Activated naive CD4-positive, alpha-beta T cell (primary cell): ENCODE measurements around the gene RABEPK.
A peak's percentile ranks its signal among the peaks of the same experiment; 100 is the strongest.
"Not testable (repeated sequence)": the region's sequence is repeated elsewhere in the genome, so short reads cannot be mapped to it uniquely, and the experiment has no call there.

Source experiments
- DNase-seq, 4 experiments: peaks; one replicate each; lab custom pipeline; 2025; lab: John Stamatoyannopoulos, UW

RABEPK gene, protein sequence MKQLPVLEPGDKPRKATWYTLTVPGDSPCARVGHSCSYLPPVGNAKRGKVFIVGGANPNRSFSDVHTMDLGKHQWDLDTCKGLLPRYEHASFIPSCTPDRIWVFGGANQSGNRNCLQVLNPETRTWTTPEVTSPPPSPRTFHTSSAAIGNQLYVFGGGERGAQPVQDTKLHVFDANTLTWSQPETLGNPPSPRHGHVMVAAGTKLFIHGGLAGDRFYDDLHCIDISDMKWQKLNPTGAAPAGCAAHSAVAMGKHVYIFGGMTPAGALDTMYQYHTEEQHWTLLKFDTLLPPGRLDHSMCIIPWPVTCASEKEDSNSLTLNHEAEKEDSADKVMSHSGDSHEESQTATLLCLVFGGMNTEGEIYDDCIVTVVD

GRCh38 chr9:125200216-125201047 lies at the start of gene RABEPK:
RABEPK (plus strand) TSS chr9:125200542; CDS start chr9:125203014, 2,472 bp downstream.
- peak; percentile 48 to 87 (median 72) for DNase-seq

GRCh38 chr9:125151730-125152129 lies 48.6 kb upstream of the RABEPK start:
- no peak for DNase-seq

GRCh38 chr9:125153712-125154367 lies 46.5 kb upstream of the RABEPK start:
- no peak for DNase-seq

DNA sequence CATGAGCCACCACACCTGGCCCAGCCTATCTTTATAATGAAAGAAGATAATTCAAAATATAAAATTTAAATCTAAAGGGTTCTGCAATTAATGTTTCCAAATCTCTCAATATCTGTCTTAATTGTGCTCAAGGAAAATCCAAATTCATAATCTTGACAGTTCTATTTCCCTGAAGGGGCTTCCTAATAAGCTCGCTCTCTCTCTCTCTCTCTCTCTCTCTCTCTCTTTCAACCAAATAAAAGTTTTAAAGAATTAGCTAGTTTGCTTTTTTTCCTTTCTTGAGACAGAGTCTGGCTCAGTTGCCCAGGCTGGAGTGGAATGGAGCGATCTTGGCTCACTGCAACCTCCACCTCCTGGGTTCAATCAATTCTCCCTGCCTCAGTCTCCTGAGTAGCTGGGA lies 43.8 kb upstream of the RABEPK start:
- no peak for DNase-seq

GRCh38 chr9:125160750-125161149 lies 39.6 kb upstream of the RABEPK start:
- no peak for DNase-seq

DNA sequence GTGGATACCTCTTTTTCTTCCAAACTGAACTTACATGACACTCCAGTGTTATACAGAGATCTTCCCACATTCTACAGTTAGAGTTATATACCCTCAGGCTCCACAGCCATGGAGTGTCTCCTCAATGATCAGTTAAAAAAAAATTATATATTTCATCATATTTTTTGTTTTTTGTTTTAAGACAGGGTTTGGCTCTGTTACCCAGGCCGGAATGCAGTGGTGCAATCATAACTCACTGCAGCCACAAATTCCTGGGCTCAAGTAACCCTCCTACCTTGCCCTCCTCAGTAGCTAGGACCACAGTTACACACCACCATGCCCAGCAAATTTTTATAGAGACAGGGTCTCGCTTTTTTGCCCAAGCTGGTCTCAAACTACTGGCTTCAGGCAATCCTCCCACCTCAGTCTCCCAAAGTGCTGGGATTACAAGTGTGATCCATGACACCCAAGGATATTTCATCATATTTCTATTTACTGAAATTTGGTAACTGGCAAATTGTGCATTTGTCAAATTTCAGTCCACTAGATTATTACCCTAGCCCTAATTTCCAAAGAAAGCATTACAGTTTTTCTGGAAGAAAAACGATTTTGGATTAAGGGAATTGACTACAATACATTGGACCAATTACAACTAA lies 38.9 kb upstream of the RABEPK start:
- DNase-seq, result no peak

- not testable (repeated sequence) for DNase-seq
Measured at GRCh38 chr9:125162891-125163290, 37.5 kb upstream of the RABEPK start.

GRCh38 chr9:125166762-125167161 lies 33.6 kb upstream of the RABEPK start:
- no peak for DNase-seq

GRCh38 chr9:125169895-125170294 lies 30.4 kb upstream of the RABEPK start:
- DNase-seq, result no peak

- DNase-seq, result no peak
Measured at GRCh38 chr9:125172031-125172755, 28.1 kb upstream of the RABEPK start.

GRCh38 chr9:125176636-125177035 lies 23.7 kb upstream of the RABEPK start:
- DNase-seq, result no peak

- DNase-seq, result no peak
Measured at GRCh38 chr9:125177888-125178287, 22.5 kb upstream of the RABEPK start.

- DNase-seq, result not testable (repeated sequence)
Measured at GRCh38 chr9:125179776-125180175, 20.6 kb upstream of the RABEPK start.

DNA sequence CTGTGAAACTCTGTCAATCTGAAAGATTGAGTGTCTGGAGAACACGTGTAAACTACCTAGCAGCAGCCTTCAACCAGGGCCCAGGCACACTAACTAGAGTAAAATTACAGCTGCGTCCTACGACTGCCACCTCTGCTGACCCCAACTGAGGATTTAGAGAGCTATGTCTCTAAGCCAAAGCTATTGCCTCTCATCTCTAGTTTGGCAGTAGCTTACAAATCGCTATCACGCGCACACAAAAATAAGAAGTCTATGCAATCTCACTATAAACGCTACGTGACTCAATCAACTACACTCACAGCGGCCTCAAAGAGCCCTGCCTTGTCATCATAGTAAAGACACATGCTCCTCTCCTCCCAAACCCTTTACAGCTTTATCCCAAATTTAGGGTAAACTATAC lies 19.5 kb upstream of the RABEPK start:
- DNase-seq, result no peak

- DNase-seq, result not testable (repeated sequence)
Measured at GRCh38 chr9:125181756-125182155, 18.6 kb upstream of the RABEPK start.

DNA sequence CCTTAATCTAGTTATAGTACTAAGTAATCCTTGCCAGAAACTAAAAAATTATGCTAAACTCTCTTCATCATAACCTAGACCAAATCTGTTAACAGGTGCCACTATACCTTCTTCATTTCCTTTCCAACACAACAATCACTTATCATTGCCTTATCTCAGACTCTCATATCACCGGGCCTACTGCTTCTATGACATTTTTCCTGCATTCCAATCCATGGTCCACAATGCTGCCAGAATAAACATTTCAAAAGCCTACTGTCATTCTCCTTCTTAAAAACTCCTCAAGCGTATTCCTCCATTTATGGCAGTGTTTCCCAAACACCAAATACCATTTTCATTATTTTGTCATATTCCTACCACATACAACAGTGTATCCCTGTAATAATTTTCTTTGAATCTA lies 17.3 kb upstream of the RABEPK start:
- DNase-seq, result no peak

GRCh38 chr9:125183561-125183960 lies 16.8 kb upstream of the RABEPK start:
- no peak for DNase-seq

GRCh38 chr9:125189011-125189360 lies 11.4 kb upstream of the RABEPK start:
- DNase-seq, result peak in 3 of 4 experiments; percentile 21 to 38 (median 36)

DNA sequence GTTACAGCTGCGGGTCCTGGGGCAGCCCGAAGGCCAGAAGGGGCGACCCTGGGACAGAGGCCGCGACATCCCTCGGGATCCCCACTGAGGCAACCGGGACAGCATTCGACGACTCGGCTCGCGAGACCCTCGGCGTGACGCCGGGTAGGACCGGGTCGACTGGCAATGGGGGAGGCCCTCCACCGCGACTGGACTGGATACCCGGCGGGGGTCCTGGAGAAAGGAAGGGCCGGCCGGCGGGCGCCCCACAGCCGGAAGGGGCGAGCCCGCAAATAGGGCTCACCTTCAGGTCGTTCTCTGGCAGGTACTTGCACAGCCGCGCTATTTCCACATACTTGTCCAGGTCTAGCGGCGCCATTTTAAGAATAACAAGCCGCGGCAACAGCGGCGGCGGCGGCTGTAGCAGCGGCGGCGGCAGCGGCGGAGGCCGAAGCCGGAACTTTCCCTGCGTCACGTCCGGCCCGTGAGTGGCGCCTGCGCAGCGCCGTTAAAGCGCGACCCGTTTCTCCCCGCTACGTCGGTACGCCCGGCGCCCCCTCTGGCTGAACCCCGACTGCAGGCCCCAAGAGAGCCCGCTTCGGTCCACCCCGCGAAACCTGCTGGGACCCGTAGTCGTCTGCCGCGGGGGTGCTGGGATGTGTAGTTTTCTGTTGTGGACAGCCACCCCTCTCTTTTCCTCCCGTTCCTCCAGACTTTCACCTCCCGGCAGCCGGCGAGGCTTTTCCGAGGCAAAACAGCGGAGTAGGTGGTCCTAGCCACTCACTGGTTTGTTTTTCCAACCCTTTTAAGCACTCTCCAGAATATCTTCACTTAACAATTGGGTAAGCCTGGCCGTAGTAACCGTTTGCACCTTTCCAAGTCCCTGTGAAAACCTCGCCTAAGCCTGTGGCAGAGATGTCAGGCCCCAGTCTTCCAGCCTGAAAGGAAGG lies 10.7 kb upstream of the RABEPK start, which contains the start of gene PPP6C:
TSS of gene PPP6C (minus strand) at position 443 of the 929 bp plus-strand sequence. CDS start at position 358, 85 bp downstream.
- DNase-seq, result peak; percentile 92 to 97 (median 95)

DNA sequence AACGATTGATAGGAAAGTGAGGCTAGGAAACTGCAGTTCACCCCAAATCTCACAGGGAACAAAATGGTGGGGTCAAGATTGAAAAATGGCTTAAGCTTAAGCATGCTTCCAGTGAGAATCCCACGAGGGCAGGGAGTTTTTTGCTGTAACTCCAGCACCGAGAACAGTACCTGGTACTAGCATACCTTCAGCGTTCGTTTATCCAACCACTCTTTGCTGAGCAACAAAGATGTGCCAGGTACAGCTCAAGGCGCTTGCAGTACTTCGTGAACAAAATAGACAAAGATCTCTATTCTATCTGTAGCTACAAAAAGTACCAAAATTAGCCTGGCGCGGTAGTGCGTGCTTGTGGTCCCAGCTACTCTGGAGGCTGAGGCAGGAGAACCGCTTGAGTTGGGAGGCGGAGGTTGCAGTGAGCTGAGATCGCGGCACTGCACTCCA lies 10.0 kb upstream of the RABEPK start:
- DNase-seq, result no peak
